Colonic mucosa (tissue), 4 donors: ENCODE measurements around the gene ZNF674. TPM values are rescaled to one million over a fixed set of nuclear protein-coding genes. Genes with fewer than 3 reads are reported as not detected.

Source experiments
- DNase-seq: peaks from one replicate; pipeline ENCODE4 v3.0.0-alpha.2; 2020
- H3K27ac ChIP-seq: fragments of 200-600 bp; one replicate; pipeline ENCODE4 v1.8.0; 2021
- H3K27me3 ChIP-seq: fragments of 200-600 bp; one replicate; pipeline ENCODE4 v1.8.0; 2021
- H3K36me3 ChIP-seq: fragments of 200-600 bp; one replicate; pipeline ENCODE4 v1.8.0; 2021
- H3K4me1 ChIP-seq: fragments of 200-600 bp; one replicate; pipeline ENCODE4 v1.8.0; 2021; ENCODE audit warnings: mild to moderate bottlenecking
- H3K4me3 ChIP-seq: fragments of 200-600 bp; one replicate; pipeline ENCODE4 v1.8.0; 2021
- H3K9ac ChIP-seq, 2 donors: one replicate each; pipeline ENCODE4 v1.7.0; 2013; ENCODE audit warnings: control low read depth in 2 of 2, low read depth in 2 of 2, low read length in 2 of 2
- H3K9me3 ChIP-seq: fragments of 200-600 bp; one replicate; pipeline ENCODE4 v1.8.0; 2021
- CTCF ChIP-seq: fragments of 200-600 bp; IDR thresholded peaks from one replicate; pipeline ENCODE4 v1.8.0; 2022; ENCODE audit warnings: antibody characterized with exemption, mild to moderate bottlenecking
- intact Hi-C: fragments of 100-400 bp; cut with DNase I; formaldehyde crosslinking; loops from one replicate; pipeline ENCODE4 v1.14.1; 2022
- total RNA-seq, 2 donors: library from RNA; stranded (reverse); fragmentation: NEBNext Ultra II Directional in 1 of 2; extraction: Animal tissue kit (Norgen Biotek cat#: 25700) in 1 of 2; gene quantifications; one replicate each; pipeline ENCODE4 v1.2.1, GENCODE V29; 2021
- donor health status: healthy.
- donor health status: DM: no; HTN: no; CAD: no.
- donor health status: DM: no; HTN: no; CAD: no.

ZNF674 gene
- total RNA-seq, 2 donors from 2014 or later, result 3.6 to 4.0 TPM

DNA sequence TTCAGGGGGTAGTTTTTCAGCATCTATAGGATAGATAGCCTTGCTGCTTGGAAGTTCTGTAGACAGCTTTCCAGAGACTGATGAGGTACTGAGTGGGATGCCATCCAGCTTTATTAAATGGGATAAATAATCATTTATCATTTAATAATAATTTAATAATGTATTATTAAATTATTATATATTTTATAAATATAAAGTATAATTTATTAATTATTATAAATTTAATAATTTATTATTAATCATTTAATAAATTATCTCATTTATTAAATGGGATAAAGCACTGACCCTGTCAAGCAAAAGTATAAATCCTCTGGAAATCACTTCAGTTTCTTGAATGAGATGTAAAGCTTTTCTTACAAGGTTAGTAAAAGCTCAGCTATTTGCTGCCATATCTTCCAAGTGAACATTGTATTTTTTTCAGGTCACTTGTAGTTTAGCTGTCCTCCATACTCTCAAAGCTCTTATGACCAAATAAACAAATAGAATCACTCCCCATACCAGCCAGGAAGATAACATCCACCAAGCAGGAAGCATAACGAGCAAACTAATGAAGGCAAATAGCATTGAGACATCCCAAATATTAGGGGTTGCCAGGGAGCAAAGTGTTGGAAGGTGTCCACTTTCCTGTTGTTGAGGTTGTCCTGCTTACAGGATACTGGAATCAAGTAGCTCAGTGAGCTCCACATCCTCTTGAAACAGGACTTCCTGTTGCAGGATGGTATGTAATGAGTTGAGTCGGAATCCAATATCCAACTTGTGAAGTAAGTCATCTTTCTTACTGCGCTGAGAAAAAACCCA is 88.9 kb downstream of the ZNF674 start:
- Histone ChIP-seq H3K9ac (no peak overlapping the region), H3K27me3 (no peaks in the 10 kb centered on the region), H3K27ac (no peak overlapping the region), H3K36me3 (no peaks in the 10 kb centered on the region), H3K9me3 (no peaks in the 10 kb centered on the region), H3K4me3 (no peak overlapping the region), H3K4me1 (no peaks in the 10 kb centered on the region)
- intact Hi-C loops, result no loop called here
- DNase-seq, result no peak
- TF ChIP-seq CTCF, result no peak

Other genes starting within 250 kb of the ZNF674 start
- gene CHST7, start 28.3 kb upstream of the ZNF674 start, total RNA-seq, result 1 to 10 TPM; 1.8 to 2.0 TPM
- gene SLC9A7, start 213.7 kb upstream of the ZNF674 start, total RNA-seq, result 1 to 10 TPM; 1.4 to 2.2 TPM